Stomach (tissue), 9 donors: ENCODE results near the gene INSR. TPM values are rescaled to one million over a fixed set of nuclear protein-coding genes. Genes with fewer than 3 reads are reported as not detected.

Experiments
- DNase-seq, 2 donors: peaks; one replicate each; pipeline versions ENCODE4 v3.0.0 to v3.0.0-alpha.2; 2013 to 2019
- H3K27ac ChIP-seq, 5 donors: fragments of 200-600 bp in 4 of 5; sonication (generic) in 4 of 5; one replicate each; pipeline ENCODE4 v1.5.1; 2013 to 2019; ENCODE audit warnings: mild to moderate bottlenecking in 1 of 5, moderate library complexity in 1 of 5
- H3K27me3 ChIP-seq, 3 donors: fragments of 200-600 bp; sonication (generic); one replicate each; pipeline ENCODE4 v1.5.1; 2017 to 2019; ENCODE audit warnings: mixed run types in 1 of 3
- H3K36me3 ChIP-seq, 4 donors: fragments of 200-600 bp; sonication (generic); 1 replicate in 3 of 4; 2 replicates in 1 of 4; pipeline ENCODE4 v1.5.1; 2016 to 2019
- H3K4me1 ChIP-seq, 4 donors: fragments of 200-600 bp; sonication (generic); one replicate each; pipeline ENCODE4 v1.5.1; 2016 to 2019
- H3K4me3 ChIP-seq, 4 donors: fragments of 200-600 bp; sonication (generic) in 3 of 4; one replicate each; pipeline ENCODE4 v1.5.1; 2016 to 2019; ENCODE audit warnings: mild to moderate bottlenecking in 1 of 4
- H3K9me3 ChIP-seq, 4 donors: fragments of 200-600 bp; sonication (generic); one replicate each; pipeline ENCODE4 v1.5.1; 2016 to 2019
- CTCF ChIP-seq, 7 experiments: fragments of 450-650 bp in 4 of 7; fragments of 200-600 bp in 3 of 7; sonication (generic) in 3 of 7; IDR thresholded peaks; one replicate each; pipeline ENCODE4 v1.5.1; 2016 to 2019; ENCODE audit warnings: antibody characterized with exemption in 7 of 7, control low read depth in 2 of 7, mild to moderate bottlenecking in 1 of 7
- EP300 ChIP-seq: sonication (generic); formaldehyde crosslinking; IDR thresholded peaks from one replicate; pipeline ENCODE4 v1.6.1; 2017; ENCODE audit warnings: antibody characterized with exemption
- POLR2A ChIP-seq, 4 donors: fragments of 450-650 bp; IDR thresholded peaks; one replicate each; pipeline ENCODE4 v1.6.1; 2016; ENCODE audit warnings: antibody characterized with exemption in 4 of 4, control low read depth in 2 of 4, mild to moderate bottlenecking in 1 of 4, moderate library complexity in 1 of 4
- POLR2AphosphoS5 ChIP-seq, 3 donors: sonication (generic); formaldehyde crosslinking; IDR thresholded peaks; one replicate each; pipeline ENCODE4 v1.6.1; 2016; ENCODE audit warnings: antibody characterized with exemption in 3 of 3
- WGBS, 5 donors: extraction: QIAGEN DNeasy Blood & Tissue Kit in 3 of 5; methylation state at CpG; one replicate each; pipeline versions ENCODE4 v1.1.5 to v1.1.7; 2013 to 2018; 5-methylcytosine and 5-hydroxymethylcytosine counted together
- intact Hi-C: fragments of 100-400 bp; cut with DNase I; formaldehyde crosslinking; loops from one replicate; pipeline ENCODE4 v1.15.1; 2023; ENCODE audit warnings: low total_unique reads
- polyA plus RNA-seq, 3 donors: library from polyadenylated mRNA; stranded (reverse); fragments of 200-250 nt; gene quantifications; one replicate each; pipeline ENCODE4 v1.2.3, GENCODE V29; 2013
- total RNA-seq, 5 donors: library from RNA; depleted of rRNA; stranded (reverse); fragments of >200 nt; gene quantifications; one replicate each; pipeline versions ENCODE4 v1.1.0 to v1.2.3, GENCODE V29; 2014 to 2016
- donor health status: healthy with polysubstance abuse.
- donor health status: Bipolar disorder and iron deficiency.
- donor health status: healthy.

Gene INSR
- total and polyA plus RNA-seq, 8 donors: 4.4 to 513 (median 66.4) TPM

- no peak overlapping the region for H3K4me3 ChIP-seq
- intact Hi-C loops: no loop called here
- peaks cover 7 to 25% (median 19%) of the 10 kb centered on the region in 4 donors for H3K36me3 ChIP-seq
- H3K4me1 ChIP-seq: peaks cover 13 to 83% (median 47%) of the 10 kb centered on the region in 4 donors
- 92 to 96% (median 94%) methylated on average over 4 of the region's 4 CpGs for WGBS, 5 donors
- peak overlapping the region in 3 of 5 donors; percentile 35 to 63 (median 54) for H3K27ac ChIP-seq
- TF ChIP-seq CTCF (IDR thresholded peaks at IDR 0.05) (no peak), EP300 (no peak), POLR2A (IDR thresholded peaks at IDR 0.05) (no peak), POLR2AphosphoS5 (IDR thresholded peaks at IDR 0.05) (no peak)
- no peak for DNase-seq
- no peaks in the 10 kb centered on the region for H3K9me3 ChIP-seq
- no peaks in the 10 kb centered on the region for H3K27me3 ChIP-seq
These were observed 29.4 kb downstream of the INSR start for GRCh38 chr19:7264858-7265257.

- no peaks in the 10 kb centered on the region for H3K9me3 ChIP-seq
- WGBS, 5 donors: 61 to 79% (median 73%) methylated on average over 5 of the region's 5 CpGs
- H3K4me1 ChIP-seq: peaks cover 15 to 85% (median 44%) of the 10 kb centered on the region in 4 donors
- peaks cover 7 to 25% (median 19%) of the 10 kb centered on the region in 4 donors for H3K36me3 ChIP-seq
- no peak for DNase-seq
- no peaks in the 10 kb centered on the region for H3K27me3 ChIP-seq
- no peak overlapping the region for H3K4me3 ChIP-seq
- peak overlapping the region in 2 of 5 donors; percentile 10 to 63 for H3K27ac ChIP-seq
- intact Hi-C loops: no loop called here
- TF ChIP-seq CTCF (IDR thresholded peaks at IDR 0.05) (no peak), POLR2AphosphoS5 (IDR thresholded peaks at IDR 0.05) (no peak), POLR2A (IDR thresholded peaks at IDR 0.05) (no peak), EP300 (no peak)
These were observed 30.7 kb downstream of the INSR start for GRCh38 chr19:7263521-7263920.

- TF ChIP-seq EP300: no peak
- no peak for TF ChIP-seq POLR2A (IDR thresholded peaks at IDR 0.05)
- TF ChIP-seq POLR2AphosphoS5 (IDR thresholded peaks at IDR 0.05): no peak
- no peak for TF ChIP-seq CTCF (IDR thresholded peaks at IDR 0.05)
- peaks cover 20 to 85% (median 46%) of the 10 kb centered on the region in 4 donors for H3K4me1 ChIP-seq
- no peaks in the 10 kb centered on the region for H3K9me3 ChIP-seq
- intact Hi-C loops: no loop called here
- no peak overlapping the region for H3K4me3 ChIP-seq
- H3K27ac ChIP-seq: peak overlapping the region in 2 of 5 donors; percentile 10 to 63
- WGBS, 5 donors: 87 to 94% (median 92%) methylated on average over 3 of the region's 3 CpGs
- DNase-seq: no peak
- H3K27me3 ChIP-seq: no peaks in the 10 kb centered on the region
- peaks cover 7 to 25% (median 18%) of the 10 kb centered on the region in 4 donors for H3K36me3 ChIP-seq
These were observed 31.1 kb downstream of the INSR start for GRCh38 chr19:7263066-7263465.

- Histone ChIP-seq H3K36me3 (peaks cover 5 to 21% (median 14%) of the 10 kb centered on the region in 4 donors), H3K4me1 (peaks cover 25 to 86% (median 49%) of the 10 kb centered on the region in 4 donors), H3K27ac (peak overlapping the region in 2 of 5 donors; percentile 10 to 63), H3K4me3 (no peak overlapping the region), H3K9me3 (no peaks in the 10 kb centered on the region), H3K27me3 (no peaks in the 10 kb centered on the region)
- no peak for DNase-seq
- intact Hi-C loops: no loop called here
- TF ChIP-seq POLR2AphosphoS5 (IDR thresholded peaks at IDR 0.05) (peak in 1 of 3 donors; percentile 9), CTCF (IDR thresholded peaks at IDR 0.05) (no peak), POLR2A (IDR thresholded peaks at IDR 0.05) (no peak), EP300 (no peak)
- 89 to 94% (median 93%) methylated on average over 6 of the region's 6 CpGs for WGBS, 5 donors
These were observed 31.7 kb downstream of the INSR start for GRCh38 chr19:7262470-7262869.
